ENCODE data around the gene LAMC3.
"Not testable (repeated sequence)": the region's sequence is repeated elsewhere in the genome, so short reads cannot be mapped to it uniquely, and the experiment has no call there.

Gene LAMC3

DNA sequence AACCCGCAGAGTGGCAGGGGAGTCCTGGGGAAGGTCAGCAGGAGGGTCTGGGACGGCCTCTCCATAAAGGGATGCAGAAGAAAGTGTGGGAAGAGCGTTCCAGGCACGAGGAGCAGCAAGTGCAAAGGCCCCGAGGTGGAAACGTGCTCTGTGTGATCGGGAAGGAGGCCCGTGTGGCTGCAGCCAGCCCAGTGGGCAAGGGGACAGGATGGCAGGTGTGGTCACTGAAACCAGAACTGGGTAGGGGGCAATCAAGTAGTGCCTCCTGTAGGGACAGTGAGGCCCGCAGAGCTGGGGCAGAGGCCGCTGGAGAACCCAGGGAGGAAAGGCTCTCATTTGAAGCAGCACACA lies 16.3 kb upstream of the LAMC3 start:
- no peak for DNase-seq

DNA sequence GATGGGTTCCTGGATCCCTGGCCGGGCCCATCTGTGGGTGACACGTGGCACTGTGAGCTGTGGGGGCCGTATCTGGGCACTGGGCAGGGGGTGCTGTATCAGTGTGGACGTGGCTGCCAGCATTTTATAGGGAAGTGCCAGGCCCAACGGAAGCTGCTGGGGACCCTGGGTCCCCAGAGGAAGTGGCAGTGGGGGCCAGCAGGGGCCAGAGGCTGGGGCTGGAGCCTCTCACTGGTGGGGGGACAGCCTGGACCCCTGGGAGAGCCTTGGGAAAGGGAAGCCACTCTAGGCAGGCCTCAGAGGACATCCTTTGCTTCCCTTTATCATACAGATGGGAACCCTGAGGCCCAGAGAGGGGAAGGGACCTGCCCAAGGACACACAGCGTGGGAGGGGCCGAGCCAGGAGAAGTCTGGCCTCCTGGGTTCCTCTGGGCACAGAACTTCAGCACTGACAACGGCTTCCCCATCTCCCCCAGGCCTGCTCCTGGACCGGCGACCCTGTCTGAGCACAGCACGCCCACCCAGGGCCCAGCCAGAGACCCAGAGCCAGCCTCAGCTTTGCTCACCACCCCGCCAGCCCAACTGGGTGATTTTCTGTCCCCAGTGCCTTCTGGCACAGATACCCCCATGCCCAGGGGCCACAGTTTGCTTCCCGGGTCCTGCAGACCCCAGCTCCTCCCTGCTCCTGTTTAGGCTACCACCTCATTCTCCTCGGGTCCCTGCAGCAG lies 15.5 kb upstream of the LAMC3 start:
- no peak for DNase-seq

DNA sequence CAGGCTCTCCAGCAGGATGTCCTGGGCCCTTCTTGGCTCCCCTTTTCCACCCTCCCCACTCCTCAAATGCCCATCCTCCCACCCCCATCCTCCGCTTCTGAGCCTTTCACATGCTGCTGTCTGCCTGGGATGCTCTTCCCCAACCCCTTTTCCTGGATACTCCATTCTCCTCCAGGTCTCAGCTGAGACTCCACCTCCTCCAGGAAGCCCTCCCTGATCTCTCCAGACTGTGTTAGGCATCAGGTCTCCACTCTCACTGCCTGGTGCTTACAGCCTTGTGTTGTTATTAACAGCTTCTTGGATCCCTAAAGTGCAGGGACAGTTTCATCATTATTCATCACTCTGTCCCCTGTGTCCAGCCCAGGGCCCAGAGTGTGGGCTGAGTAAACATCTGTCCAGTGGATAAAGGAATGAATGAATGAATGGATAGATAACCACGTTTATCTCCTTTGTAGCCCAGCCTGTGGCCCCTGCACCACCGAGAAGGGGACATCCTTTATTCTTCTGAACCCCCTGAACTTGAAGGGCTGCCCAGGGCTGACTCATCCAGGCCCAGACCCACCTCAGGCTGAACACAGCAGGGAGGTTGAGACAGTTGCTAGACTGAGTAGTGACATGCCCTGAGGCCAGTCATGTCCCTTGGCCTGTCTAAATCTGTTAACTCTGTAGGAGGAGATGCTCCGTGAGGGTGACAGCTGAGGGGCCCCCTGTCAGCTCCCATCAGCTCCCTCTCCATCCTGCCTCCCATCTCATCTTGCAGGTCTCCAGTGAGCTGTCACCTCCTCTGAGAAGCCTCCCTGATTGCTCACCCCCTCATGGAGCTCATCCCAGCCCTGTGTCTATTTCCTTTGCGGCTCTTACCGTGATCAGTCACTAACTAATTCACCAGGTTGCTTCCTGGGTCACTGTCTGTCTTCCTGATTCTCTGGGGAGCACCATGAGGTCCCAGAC lies 14.6 kb upstream of the LAMC3 start:
- DNase-seq, result no peak

DNA sequence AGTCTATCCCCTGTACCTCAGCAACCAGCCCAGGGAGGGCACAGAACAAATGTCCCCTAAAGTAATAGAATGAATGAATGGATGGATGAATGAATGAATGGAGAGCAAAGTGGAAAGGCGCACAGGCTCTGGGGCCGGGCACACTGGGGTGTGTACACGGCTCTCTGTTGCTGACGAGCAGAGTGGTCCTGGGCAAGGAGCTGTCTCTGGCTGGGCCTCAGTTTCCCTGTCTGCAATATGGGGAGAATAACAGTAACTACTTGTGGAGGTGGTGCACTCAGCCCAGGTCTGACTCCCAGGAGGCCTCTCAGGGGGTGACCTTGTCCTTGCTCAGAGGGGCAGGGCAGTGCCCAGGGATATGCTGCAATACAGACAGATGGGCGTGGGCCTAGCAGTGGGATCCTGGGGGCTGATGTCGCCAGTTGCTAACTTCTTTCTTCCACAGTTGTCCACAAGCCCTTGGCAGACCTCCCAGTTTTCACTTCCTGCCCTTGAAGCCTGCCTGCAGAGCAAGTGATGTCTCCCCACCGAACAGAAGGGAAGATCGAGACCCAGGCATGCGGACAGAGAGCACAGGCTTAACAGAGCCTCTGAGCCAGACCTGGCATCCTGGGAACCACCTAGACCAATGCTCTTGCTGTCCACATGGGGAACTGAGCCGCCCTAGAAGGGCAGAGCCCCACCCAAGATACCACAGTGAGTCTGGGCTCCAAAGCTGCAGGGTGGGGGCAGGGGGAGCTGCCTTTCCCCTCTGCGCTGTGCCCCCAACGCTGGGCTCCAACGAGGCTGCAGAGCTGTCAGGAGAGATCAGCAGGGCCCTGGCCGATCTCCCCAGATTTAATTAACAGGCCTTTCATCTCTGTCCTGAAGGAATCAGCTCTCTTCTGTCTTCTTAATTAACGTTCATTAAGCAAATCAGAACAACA lies 13.6 kb upstream of the LAMC3 start:
- DNase-seq, result peak; percentile 11

- no peak for DNase-seq
These were observed 12.8 kb upstream of the LAMC3 start for GRCh38 chr9:130996205-130996604.

DNA sequence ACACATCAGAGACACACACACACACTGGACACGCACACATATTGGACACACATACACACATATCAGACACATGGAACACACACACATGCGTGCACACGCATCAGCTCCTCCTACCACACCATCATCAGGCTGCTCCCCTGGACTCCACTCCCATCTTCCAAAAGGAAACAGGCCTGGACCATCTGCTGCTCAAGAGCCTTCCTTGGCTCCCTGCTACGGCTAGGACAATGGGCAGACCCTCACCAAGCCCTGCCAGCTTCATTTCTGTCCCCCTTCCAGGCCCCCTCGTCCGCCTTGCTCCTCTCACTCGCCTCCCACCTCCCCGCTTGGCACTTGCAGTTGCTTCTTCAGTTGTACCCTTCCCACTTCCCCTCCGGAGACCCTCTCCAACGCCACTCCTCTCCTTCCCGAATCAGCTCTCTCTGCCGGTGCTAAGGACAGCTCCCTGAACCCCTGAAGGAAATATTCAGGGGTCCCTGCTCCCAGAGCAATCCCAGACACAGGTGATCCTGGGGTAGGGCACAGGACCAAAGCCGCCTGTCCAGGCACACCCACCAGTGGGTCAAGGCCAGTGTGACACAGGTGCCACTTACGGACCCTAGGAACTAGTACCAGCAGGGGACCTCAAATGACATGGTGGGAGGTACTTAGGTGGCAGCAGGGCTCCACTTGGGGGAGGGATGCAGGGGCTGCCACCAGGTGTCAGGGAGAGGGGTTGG lies 12.1 kb upstream of the LAMC3 start:
- no peak for DNase-seq

- no peak for DNase-seq
These were observed 11.6 kb upstream of the LAMC3 start for GRCh38 chr9:130997395-130997684.

- DNase-seq, result peak; percentile 14
These were observed 10.9 kb upstream of the LAMC3 start for GRCh38 chr9:130997925-130998596.

- DNase-seq, result no peak
These were observed 10.3 kb upstream of the LAMC3 start for GRCh38 chr9:130998597-130999244.

DNA sequence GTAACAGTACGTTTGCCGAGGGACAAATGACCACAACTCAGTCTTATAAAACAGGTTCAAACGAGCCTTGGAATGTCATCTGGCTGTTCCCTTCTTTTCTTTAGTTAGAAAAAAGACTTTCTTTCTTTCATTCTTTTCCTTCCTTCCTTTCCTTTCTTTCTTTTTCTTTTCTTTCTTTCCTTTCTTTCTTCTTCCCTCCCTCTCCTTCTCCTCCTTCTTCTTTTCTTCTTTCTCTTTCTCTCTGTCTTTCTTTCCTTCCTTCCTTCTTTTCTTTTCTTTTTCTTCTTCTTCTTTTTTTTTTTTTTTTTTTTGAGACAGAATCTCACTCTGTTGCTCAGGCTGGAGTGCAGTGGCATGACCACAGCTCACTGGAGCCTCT lies 9.7 kb upstream of the LAMC3 start:
- DNase-seq, result no peak

DNA sequence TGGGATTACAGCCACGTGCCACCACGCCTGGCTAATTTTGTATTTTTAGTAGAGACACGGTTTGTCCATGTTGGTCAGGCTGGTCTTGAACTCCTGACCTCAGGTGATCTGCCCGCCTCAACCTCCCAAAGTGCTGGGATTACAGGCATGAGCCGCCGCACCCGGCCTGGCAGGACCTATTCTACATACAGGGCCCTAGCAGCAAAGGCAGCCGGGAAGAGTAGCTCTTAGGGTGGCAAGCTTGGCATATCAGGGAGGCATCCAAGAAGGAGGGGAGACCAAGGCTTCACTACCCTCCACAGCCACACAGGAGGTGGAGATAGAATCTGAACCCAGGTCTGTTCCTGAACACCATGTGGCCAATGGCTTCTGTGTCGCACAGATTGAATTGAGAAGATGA lies 8.4 kb upstream of the LAMC3 start:
- not testable (repeated sequence) for DNase-seq

- DNase-seq, result no peak
These were observed 8.0 kb upstream of the LAMC3 start for GRCh38 chr9:131001021-131001420.

- no peak for DNase-seq
These were observed 7.0 kb upstream of the LAMC3 start for GRCh38 chr9:131001990-131002389.

DNA sequence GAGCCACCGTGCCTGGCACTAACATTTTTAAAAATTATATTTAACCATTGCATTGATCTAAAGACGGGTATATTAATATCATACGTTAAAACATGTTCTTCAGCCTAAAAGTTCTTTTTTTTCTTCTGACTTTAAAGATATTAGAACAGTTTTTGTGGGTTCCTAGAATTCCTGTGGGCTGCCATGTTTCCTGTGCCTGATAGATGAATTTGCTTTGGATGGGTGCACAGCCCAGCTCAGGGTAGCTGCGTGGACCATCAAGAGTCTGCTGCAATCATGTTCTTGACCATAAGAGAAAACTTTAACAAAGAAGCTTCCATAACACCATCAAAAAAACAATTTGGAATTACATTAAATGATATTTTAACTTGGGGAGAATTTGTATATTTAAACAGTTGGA lies 2.4 kb upstream of the LAMC3 start:
- no peak for DNase-seq

- DNase-seq, result no peak
These were observed 888 bp upstream of the LAMC3 start for GRCh38 chr9:131008086-131008485.

DNA sequence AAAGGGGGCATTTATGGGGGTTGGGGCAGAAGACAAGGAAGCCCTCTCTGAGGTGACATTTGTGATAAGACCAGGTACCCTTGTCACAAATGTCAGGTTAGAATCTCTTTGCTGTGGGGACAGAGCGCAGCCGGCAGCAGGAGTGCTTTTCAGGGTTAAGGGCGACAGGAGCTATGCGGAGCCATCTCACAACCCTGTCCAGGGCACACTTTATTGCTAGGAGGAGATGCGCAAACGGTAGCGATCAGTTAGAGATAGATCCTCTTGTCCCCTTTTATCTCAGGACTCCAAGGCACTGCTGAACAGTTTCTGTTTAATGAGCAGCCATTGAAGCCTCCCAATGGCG lies 438 bp upstream of the LAMC3 start:
- DNase-seq, result no peak

GRCh38 chr9:131010482-131011273 lies 1.7 kb downstream of the LAMC3 start:
- DNase-seq, result no peak

DNA sequence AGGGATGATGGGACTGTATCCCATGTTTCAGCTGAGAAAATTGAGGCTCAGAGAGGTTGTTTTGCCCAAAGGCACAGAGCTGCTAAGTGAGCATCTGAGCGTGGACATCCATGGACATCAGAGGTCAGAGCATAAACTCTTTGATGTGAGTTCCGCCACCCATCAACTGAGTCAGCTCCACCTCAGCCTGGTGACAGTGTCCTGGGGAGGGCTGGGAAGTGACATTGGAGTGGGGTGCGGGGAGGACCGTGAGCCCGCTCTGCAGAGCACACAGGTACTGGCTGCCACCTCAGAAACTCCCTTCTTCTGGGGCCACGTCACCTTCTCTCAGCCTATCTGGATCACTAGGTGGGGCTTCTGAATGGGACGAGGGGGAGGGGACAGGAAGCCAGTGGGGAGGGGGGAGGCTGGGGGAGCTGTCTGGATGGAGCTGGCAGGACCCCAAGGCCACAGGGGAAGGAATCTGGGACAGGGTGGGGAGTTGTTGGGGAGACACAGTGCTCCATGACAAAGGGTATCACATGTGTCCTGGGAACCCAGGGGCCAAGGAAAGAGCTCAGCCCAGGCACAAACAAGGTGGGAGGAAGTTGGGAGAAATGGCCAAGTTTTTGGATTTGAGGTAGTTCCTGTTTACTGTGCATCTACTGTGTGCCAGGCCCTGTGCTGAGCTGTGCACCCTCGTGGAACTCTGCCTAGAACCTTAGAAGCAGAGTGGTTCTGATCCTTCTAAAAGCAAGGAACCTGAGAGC lies 2.5 kb downstream of the LAMC3 start:
- DNase-seq, result no peak

- no peak for DNase-seq
These were observed 3.0 kb downstream of the LAMC3 start for GRCh38 chr9:131012023-131012334.

GRCh38 chr9:131012396-131012917 lies 3.5 kb downstream of the LAMC3 start:
- DNase-seq, result no peak

Measured in CD4-positive, alpha-beta T cell treated with Interferon gamma for 1 hour (primary cell).